GM18526 (cell line): ENCODE results near the gene ASB3.

Experiments
- POLR2A ChIP-seq: IDR thresholded peaks from 3 replicates; pipeline ENCODE4 v1.6.1; 2011; ENCODE audit not compliant: insufficient read length; ENCODE audit errors: extremely low read depth

ASB3 gene

DNA sequence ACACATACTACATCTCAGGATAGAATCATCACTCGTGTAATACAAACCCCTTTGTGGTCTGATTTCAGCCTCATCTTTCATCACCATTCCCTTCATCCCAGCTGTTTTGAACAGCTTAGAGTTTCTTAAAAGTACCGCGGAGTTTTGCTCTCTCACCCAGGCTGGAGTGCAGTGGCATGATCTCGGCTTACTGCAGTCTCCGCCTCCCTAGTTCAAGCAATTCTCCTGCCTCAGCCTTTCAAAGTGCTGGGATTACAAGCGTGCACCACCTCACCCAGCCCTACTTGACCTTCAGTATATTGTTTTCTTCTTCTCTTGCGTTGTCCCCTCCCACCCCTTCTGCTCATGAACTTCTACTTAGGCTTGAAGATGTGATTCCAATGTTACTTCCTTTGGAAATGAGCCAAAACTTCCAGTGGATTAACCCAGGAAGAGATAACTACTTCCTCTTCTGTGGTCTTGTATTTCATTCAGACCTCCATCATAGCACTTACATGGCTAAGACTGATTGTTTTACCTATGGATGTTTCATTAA, 15.9 kb upstream of the ASB3 start:
- TF ChIP-seq POLR2A: no peak

GRCh38 chr2:53801547-53801946, 14.8 kb upstream of the ASB3 start:
- no peak for TF ChIP-seq POLR2A

GRCh38 chr2:53793821-53794220, 7.1 kb upstream of the ASB3 start:
- no peak for TF ChIP-seq POLR2A

- TF ChIP-seq POLR2A: no peak
These were observed 6.5 kb upstream of the ASB3 start for GRCh38 chr2:53793261-53793660.

- no peak for TF ChIP-seq POLR2A
These were observed 999 bp upstream of the ASB3 start for GRCh38 chr2:53787614-53788289.

GRCh38 chr2:53786352-53786704, 425 bp downstream of the ASB3 start:
- TF ChIP-seq POLR2A: no peak

GRCh38 chr2:53785366-53785765, 1.4 kb downstream of the ASB3 start:
- TF ChIP-seq POLR2A: no peak

- TF ChIP-seq POLR2A: no peak
These were observed 2.3 kb downstream of the ASB3 start for GRCh38 chr2:53784436-53784835.

GRCh38 chr2:53782676-53783075, 4.1 kb downstream of the ASB3 start:
- TF ChIP-seq POLR2A: no peak

DNA sequence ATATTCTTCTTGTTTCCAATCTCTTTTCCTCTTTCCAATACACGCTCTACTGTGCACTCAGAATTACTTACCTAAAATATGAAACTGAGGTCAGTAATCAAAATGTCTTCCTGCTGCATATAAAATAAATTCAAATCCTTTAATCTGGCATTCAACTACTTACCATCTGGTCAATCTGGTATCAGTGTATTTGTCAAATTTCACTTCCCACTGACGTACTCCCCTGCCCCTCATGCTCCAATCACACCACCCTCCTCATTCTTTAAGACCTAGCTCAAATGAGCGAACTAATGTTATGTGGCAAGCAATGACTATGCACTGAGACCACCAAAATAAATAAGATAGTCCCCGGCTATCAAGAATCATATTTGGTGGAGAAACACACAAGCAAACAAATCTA, 6.7 kb downstream of the ASB3 start:
- no peak for TF ChIP-seq POLR2A

- no peak for TF ChIP-seq POLR2A
These were observed 8.1 kb downstream of the ASB3 start for GRCh38 chr2:53778536-53779162.

GRCh38 chr2:53777134-53777533, 9.6 kb downstream of the ASB3 start:
- TF ChIP-seq POLR2A: no peak

DNA sequence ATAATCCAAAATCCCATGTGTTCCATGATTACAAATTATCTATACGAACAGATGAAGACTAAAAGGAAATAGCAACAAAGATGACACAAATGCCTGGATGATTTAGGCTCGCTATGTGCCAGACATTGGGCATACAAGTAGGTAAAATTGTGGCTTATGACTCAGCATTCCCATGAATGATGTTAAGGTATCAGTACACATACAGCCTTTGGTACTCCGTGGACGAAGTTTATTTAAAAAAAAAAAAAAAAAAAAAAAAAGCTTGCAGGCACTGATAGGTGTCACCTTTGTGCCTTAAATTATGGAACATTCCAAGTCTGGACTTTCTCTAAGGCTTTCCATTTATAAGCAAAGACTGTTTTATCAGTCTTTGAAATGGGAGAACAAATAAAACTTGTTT, 16.5 kb downstream of the ASB3 start:
- no peak for TF ChIP-seq POLR2A

DNA sequence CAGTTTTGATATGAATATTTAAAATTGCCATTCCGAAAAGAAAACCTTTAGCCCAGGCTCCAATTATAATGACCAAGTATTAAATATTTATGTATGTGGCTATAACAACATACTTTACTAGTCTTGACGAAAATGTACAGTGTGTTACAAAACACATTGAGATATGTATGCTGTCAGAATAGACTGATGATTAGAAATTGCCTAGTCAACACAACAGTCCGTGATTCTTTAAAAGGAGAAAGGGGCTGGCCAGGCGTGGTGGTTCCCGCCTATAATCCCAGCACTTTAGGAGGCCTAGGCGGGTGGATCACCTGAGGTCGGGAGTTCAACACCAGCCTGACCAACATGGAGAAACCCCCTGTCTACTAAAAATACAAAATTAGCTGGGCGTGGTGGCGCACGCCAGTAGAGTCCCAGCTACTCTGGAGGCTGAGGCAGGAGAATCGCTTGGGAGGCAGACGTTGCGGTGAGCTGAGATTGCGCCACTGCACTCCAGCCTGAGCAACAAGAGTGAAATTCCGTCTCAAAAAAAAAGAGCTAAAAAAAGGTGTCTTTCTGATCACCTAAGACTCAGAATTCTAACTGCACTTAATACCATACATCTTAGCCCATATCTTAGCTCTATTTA, 17.3 kb downstream of the ASB3 start:
- TF ChIP-seq POLR2A: no peak

GRCh38 chr2:53768242-53768542, 18.6 kb downstream of the ASB3 start:
- no peak for TF ChIP-seq POLR2A

DNA sequence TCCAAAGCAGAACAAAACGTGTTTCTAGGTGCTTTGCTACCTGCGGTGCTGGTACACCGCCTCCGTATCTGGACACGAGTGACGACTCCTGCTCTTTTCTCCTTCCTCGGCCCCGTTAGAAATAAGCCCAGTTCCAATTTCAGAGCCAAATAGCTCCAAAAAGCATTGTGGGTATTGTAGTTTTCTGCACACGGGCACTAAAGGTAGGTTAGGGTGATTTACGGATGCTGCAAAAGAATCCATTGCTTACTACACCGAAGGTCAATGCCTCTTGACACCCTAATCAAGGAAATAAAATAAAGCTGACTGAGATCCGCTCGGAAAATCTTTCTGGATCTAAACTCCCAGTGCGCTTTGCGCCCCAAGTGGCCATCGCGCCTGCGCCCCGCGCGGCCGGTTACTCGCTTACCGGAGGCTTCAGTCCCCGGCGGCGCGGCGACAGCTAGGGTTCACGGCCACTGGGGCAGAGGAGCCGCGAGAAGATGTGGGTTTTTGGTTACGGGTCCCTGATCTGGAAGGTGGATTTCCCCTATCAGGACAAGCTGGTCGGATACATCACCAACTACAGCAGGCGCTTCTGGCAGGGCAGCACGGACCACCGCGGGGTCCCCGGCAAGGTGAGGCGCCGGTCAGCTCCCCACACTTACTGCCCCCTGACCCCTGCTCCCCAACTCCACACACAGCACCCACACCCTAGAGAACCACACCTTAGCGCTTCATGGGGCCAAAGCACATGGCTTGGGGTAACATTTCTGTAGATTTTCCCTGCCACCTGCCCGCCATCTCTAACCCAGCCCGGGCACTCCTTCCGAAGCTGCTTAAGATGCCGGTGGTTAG, 19.1 kb downstream of the ASB3 start, which contains the start of gene CHAC2:
CHAC2 (plus strand) TSS at position 400 of the 837 bp plus-strand sequence; CDS start at position 483, 83 bp downstream.
- peak; percentile 64 for TF ChIP-seq POLR2A
